Activated naive CD4-positive, alpha-beta T cell (primary cell): ENCODE measurements around the gene ANKS6.

ENCODE experiments used
- DNase-seq, 4 experiments: peaks; one replicate each; lab custom pipeline; 2025; lab: John Stamatoyannopoulos, UW

Gene ANKS6

GRCh38 chr9:98796364-98797101 lies at the start of gene ANKS6:
TSS of gene ANKS6 (minus strand) at chr9:98796555. CDS start at chr9:98796491, 64 bp downstream.
- peak; percentile 61 to 87 (median 73) for DNase-seq

DNA sequence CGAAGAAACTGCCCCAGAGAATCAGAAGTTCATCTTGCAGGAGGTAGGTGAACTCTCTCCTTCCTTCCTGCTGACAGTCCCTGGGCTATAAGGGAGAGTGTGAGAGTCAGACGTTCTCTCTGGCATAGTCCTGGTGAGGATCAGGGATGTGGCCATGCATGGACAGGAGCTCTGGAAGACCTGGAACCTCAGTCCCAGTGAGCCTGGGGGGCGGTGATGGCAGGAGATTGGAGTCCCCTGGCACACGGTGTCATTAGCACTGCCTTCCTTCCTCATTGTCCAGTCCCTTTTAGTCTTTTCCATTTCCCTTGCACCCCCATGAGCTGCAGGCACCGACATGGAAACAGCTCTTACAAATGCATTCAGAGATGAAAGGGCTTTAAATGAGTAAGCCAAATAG lies 49.7 kb upstream of the ANKS6 start:
- DNase-seq = no peak

GRCh38 chr9:98842510-98842909 lies 46.2 kb upstream of the ANKS6 start:
- no peak for DNase-seq

- DNase-seq = no peak
Observed at GRCh38 chr9:98839724-98840123, 43.4 kb upstream of the ANKS6 start.

GRCh38 chr9:98838868-98839565 lies 42.7 kb upstream of the ANKS6 start:
- no peak for DNase-seq

DNA sequence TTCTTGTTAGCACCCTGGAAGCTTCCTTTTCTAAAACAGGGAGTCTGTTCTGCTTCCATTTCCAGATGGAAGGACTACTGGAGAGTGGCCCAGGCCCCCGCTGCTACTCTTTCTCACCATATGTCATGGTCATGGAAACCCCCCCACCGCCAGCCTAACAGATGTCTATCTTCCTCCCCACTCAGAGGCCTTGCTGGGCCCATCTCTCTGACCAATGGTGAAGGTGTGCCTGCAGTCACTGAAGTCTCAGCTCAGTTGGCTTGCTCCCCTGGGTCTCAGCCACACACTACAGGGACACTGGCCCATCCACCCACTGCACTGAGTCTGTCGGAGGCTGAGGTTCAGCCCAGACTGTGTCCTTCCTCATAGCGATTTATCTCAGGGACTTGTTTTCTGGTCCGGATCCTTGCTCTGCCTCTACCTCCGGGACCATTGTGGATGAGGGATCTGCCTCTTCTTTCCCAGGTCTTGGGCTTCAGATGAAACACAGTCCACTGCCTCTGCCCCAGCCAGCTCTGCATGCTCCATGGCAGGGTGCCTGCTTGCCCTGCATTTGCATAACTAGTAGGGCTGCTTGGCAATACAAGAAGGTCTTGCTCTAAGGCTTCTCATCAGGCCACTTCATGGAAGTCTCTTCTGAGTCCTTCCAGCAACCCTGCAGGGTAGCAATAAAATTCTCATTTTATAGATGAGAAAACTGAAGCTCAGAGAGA lies 42.0 kb upstream of the ANKS6 start:
- DNase-seq = no peak

GRCh38 chr9:98837516-98837915 lies 41.2 kb upstream of the ANKS6 start:
- no peak for DNase-seq

DNA sequence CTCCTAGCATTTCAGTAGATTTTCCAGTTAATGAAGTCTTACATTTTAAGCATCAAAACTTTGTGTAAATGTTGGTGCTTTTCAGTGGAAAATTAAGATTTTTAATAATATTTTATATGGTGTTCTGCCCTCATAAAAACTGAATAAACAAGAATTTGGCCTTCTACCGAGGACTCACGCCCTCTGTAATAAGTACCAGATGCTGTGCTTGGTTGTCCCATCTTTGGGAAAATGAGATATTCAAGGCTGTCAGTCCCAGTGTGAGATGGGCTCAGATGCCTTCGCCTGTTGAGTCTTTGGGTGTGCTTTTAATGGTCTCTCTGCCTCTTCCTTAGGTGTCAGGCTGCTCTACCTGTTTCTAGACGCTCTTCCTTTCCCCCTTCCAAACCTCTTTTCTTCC lies 39.9 kb upstream of the ANKS6 start:
- no peak for DNase-seq

GRCh38 chr9:98834386-98834785 lies 38.0 kb upstream of the ANKS6 start:
- no peak for DNase-seq

GRCh38 chr9:98833090-98833956 lies 37.0 kb upstream of the ANKS6 start:
- no peak for DNase-seq

DNA sequence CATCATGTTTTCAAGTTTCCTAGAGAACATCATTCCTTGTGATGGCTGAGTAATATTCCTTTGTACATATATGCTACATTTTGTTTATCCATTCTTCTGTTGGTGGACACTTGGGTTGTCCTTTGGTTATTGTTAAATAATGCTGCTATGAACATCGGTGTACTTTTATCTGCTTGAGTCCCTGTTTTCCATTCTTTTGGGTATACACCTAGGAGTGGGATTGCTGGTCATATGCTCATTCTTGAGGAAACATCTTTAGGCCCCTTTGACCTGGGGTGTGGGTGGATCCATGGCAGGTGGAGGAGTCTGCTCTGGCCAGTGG lies 36.4 kb upstream of the ANKS6 start:
- no peak for DNase-seq

GRCh38 chr9:98831696-98832095 lies 35.3 kb upstream of the ANKS6 start:
- DNase-seq = no peak

GRCh38 chr9:98830554-98830953 lies 34.2 kb upstream of the ANKS6 start:
- no peak for DNase-seq

DNA sequence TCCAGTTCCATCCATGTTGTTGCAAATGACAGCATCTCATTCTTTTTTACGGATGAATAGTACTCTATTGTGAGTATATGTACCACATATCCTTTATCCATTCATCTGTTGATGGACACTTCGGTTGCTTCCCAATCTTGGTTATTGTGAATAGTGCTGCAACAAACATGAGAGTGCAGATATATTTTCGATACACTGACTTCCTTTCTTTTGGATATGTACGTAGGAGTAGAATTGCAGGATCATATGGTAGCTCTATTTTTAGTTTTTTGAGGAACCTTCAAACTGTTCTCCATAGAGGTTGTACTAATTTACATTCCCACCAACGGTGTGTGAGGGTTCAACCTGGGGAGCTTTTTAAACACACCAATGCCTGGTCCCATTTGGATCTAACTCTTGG lies 33.4 kb upstream of the ANKS6 start:
- no peak for DNase-seq

- DNase-seq = no peak
Observed at GRCh38 chr9:98826716-98827115, 30.4 kb upstream of the ANKS6 start.

- DNase-seq = no peak
Observed at GRCh38 chr9:98825414-98825813, 29.1 kb upstream of the ANKS6 start.

GRCh38 chr9:98823666-98824334 lies 27.4 kb upstream of the ANKS6 start:
- no peak for DNase-seq

- DNase-seq = no peak
Observed at GRCh38 chr9:98822661-98823060, 26.3 kb upstream of the ANKS6 start.

- DNase-seq = no peak
Observed at GRCh38 chr9:98821831-98822230, 25.5 kb upstream of the ANKS6 start.

- no peak for DNase-seq
Observed at GRCh38 chr9:98819231-98819630, 22.9 kb upstream of the ANKS6 start.

GRCh38 chr9:98818764-98819163 lies 22.4 kb upstream of the ANKS6 start:
- DNase-seq = no peak
